ENCODE measurements around the gene HOXC11.

The HOXC11 gene

GRCh38 chr12:54004841-54005530, 32.1 kb downstream of the HOXC11 start:
- H3K27me3 ChIP-seq (replicated peaks; ENCODE audit: control insufficient read depth, insufficient read depth, low read length, poor library complexity, severe bottlenecking), result peaks cover 94% of the 10 kb centered on the region
- peaks cover 33% of the 10 kb centered on the region for H3K4me1 ChIP-seq (ENCODE audit: control insufficient read depth, insufficient read depth, low read length, poor library complexity, severe bottlenecking)
- no peak overlapping the region for H3K4me3 ChIP-seq (ENCODE audit: insufficient read depth, low read depth, low read length, poor library complexity, severe bottlenecking)

GRCh38 chr12:54005531-54005852, 32.6 kb downstream of the HOXC11 start:
- Histone ChIP-seq H3K36me3 (ENCODE audit: control insufficient read depth, insufficient read depth, low read length) (no peaks in the 10 kb centered on the region), H3K4me1 (ENCODE audit: control insufficient read depth, insufficient read depth, low read length, poor library complexity, severe bottlenecking) (peaks cover 32% of the 10 kb centered on the region), H3K9me3 (ENCODE audit: control insufficient read depth, low read length) (no peaks in the 10 kb centered on the region), H3K4me3 (ENCODE audit: insufficient read depth, low read depth, low read length, poor library complexity, severe bottlenecking) (no peak overlapping the region), H3K27me3 (replicated peaks; ENCODE audit: control insufficient read depth, insufficient read depth, low read length, poor library complexity, severe bottlenecking) (peaks cover 94% of the 10 kb centered on the region), H3K27ac (ENCODE audit: insufficient read depth, low read length, poor library complexity, severe bottlenecking) (no peak overlapping the region)
- DNase-seq, result no peak

More at GRCh38 chr12:54004841-54005530, 32.1 kb downstream of the HOXC11 start:
- H3K9me3 ChIP-seq (ENCODE audit: control insufficient read depth, low read length), result no peaks in the 10 kb centered on the region
- H3K36me3 ChIP-seq (ENCODE audit: control insufficient read depth, insufficient read depth, low read length), result no peaks in the 10 kb centered on the region
- no peak for DNase-seq
- no peak overlapping the region for H3K27ac ChIP-seq (ENCODE audit: insufficient read depth, low read length, poor library complexity, severe bottlenecking)

- peaks cover 94% of the 10 kb centered on the region for H3K27me3 ChIP-seq (replicated peaks; ENCODE audit: control insufficient read depth, insufficient read depth, low read length, poor library complexity, severe bottlenecking)
- H3K9me3 ChIP-seq (ENCODE audit: control insufficient read depth, low read length), result no peaks in the 10 kb centered on the region
- H3K4me3 ChIP-seq (ENCODE audit: insufficient read depth, low read depth, low read length, poor library complexity, severe bottlenecking), result peak overlapping the region; percentile 55
- no peaks in the 10 kb centered on the region for H3K36me3 ChIP-seq (ENCODE audit: control insufficient read depth, insufficient read depth, low read length)
- H3K4me1 ChIP-seq (ENCODE audit: control insufficient read depth, insufficient read depth, low read length, poor library complexity, severe bottlenecking), result peaks cover 29% of the 10 kb centered on the region
- no peak overlapping the region for H3K27ac ChIP-seq (ENCODE audit: insufficient read depth, low read length, poor library complexity, severe bottlenecking)
- peak; percentile 65 to 79 (median 74) for DNase-seq
Observed at GRCh38 chr12:54005853-54006558, 33.1 kb downstream of the HOXC11 start.

GRCh38 chr12:54006559-54007220, 33.8 kb downstream of the HOXC11 start:
- H3K27me3 ChIP-seq (replicated peaks; ENCODE audit: control insufficient read depth, insufficient read depth, low read length, poor library complexity, severe bottlenecking), result peaks cover 94% of the 10 kb centered on the region
- no peak overlapping the region for H3K27ac ChIP-seq (ENCODE audit: insufficient read depth, low read length, poor library complexity, severe bottlenecking)
- H3K36me3 ChIP-seq (ENCODE audit: control insufficient read depth, insufficient read depth, low read length), result no peaks in the 10 kb centered on the region
- H3K9me3 ChIP-seq (ENCODE audit: control insufficient read depth, low read length), result no peaks in the 10 kb centered on the region
- DNase-seq, result no peak
- H3K4me1 ChIP-seq (ENCODE audit: control insufficient read depth, insufficient read depth, low read length, poor library complexity, severe bottlenecking), result peaks cover 29% of the 10 kb centered on the region
- H3K4me3 ChIP-seq (ENCODE audit: insufficient read depth, low read depth, low read length, poor library complexity, severe bottlenecking), result peak overlapping the region; percentile 55

GRCh38 chr12:54007538-54008259, 34.8 kb downstream of the HOXC11 start:
- peaks cover 92% of the 10 kb centered on the region for H3K27me3 ChIP-seq (replicated peaks; ENCODE audit: control insufficient read depth, insufficient read depth, low read length, poor library complexity, severe bottlenecking)
- no peak overlapping the region for H3K4me3 ChIP-seq (ENCODE audit: insufficient read depth, low read depth, low read length, poor library complexity, severe bottlenecking)
- no peak for DNase-seq
- H3K36me3 ChIP-seq (ENCODE audit: control insufficient read depth, insufficient read depth, low read length), result no peaks in the 10 kb centered on the region
- H3K4me1 ChIP-seq (ENCODE audit: control insufficient read depth, insufficient read depth, low read length, poor library complexity, severe bottlenecking), result peaks cover 29% of the 10 kb centered on the region
- H3K27ac ChIP-seq (ENCODE audit: insufficient read depth, low read length, poor library complexity, severe bottlenecking), result no peak overlapping the region
- no peaks in the 10 kb centered on the region for H3K9me3 ChIP-seq (ENCODE audit: control insufficient read depth, low read length)

GRCh38 chr12:54008260-54008552, 35.3 kb downstream of the HOXC11 start:
- Histone ChIP-seq H3K4me1 (ENCODE audit: control insufficient read depth, insufficient read depth, low read length, poor library complexity, severe bottlenecking) (peaks cover 29% of the 10 kb centered on the region), H3K27me3 (replicated peaks; ENCODE audit: control insufficient read depth, insufficient read depth, low read length, poor library complexity, severe bottlenecking) (peaks cover 92% of the 10 kb centered on the region), H3K27ac (ENCODE audit: insufficient read depth, low read length, poor library complexity, severe bottlenecking) (no peak overlapping the region), H3K36me3 (ENCODE audit: control insufficient read depth, insufficient read depth, low read length) (no peaks in the 10 kb centered on the region), H3K4me3 (ENCODE audit: insufficient read depth, low read depth, low read length, poor library complexity, severe bottlenecking) (no peak overlapping the region), H3K9me3 (ENCODE audit: control insufficient read depth, low read length) (no peaks in the 10 kb centered on the region)
- no peak for DNase-seq

- H3K4me3 ChIP-seq (ENCODE audit: insufficient read depth, low read depth, low read length, poor library complexity, severe bottlenecking), result peak overlapping the region; percentile 46
- H3K27ac ChIP-seq (ENCODE audit: insufficient read depth, low read length, poor library complexity, severe bottlenecking), result no peak overlapping the region
- no peaks in the 10 kb centered on the region for H3K9me3 ChIP-seq (ENCODE audit: control insufficient read depth, low read length)
- H3K36me3 ChIP-seq (ENCODE audit: control insufficient read depth, insufficient read depth, low read length), result no peaks in the 10 kb centered on the region
- peaks cover 93% of the 10 kb centered on the region for H3K27me3 ChIP-seq (replicated peaks; ENCODE audit: control insufficient read depth, insufficient read depth, low read length, poor library complexity, severe bottlenecking)
- H3K4me1 ChIP-seq (ENCODE audit: control insufficient read depth, insufficient read depth, low read length, poor library complexity, severe bottlenecking), result peaks cover 31% of the 10 kb centered on the region
- no peak for DNase-seq
Observed at GRCh38 chr12:54009171-54010052, 36.5 kb downstream of the HOXC11 start.

GRCh38 chr12:54010053-54010971, 37.4 kb downstream of the HOXC11 start:
- Histone ChIP-seq H3K4me3 (ENCODE audit: insufficient read depth, low read depth, low read length, poor library complexity, severe bottlenecking) (no peak overlapping the region), H3K27me3 (replicated peaks; ENCODE audit: control insufficient read depth, insufficient read depth, low read length, poor library complexity, severe bottlenecking) (peaks cover 93% of the 10 kb centered on the region), H3K27ac (ENCODE audit: insufficient read depth, low read length, poor library complexity, severe bottlenecking) (no peak overlapping the region), H3K36me3 (ENCODE audit: control insufficient read depth, insufficient read depth, low read length) (no peaks in the 10 kb centered on the region), H3K4me1 (ENCODE audit: control insufficient read depth, insufficient read depth, low read length, poor library complexity, severe bottlenecking) (peaks cover 34% of the 10 kb centered on the region), H3K9me3 (ENCODE audit: control insufficient read depth, low read length) (no peaks in the 10 kb centered on the region)
- no peak for DNase-seq

Data from effector memory CD4-positive, alpha-beta T cell (primary cell).